DMS153 treated with DMSO at 0.1 percent for 48 hours (cell line): ENCODE measurements around the gene VSTM2L.

Experiments used
- DNase-seq: peaks from one replicate; lab custom pipeline; 2025; ENCODE audit not compliant: unreplicated experiment; lab: John Stamatoyannopoulos, UW

VSTM2L gene

GRCh38 chr20:37899105-37900045, 3.6 kb upstream of the VSTM2L start:
- no peak for DNase-seq

- no peak for DNase-seq
Observed at GRCh38 chr20:37901240-37901639, 1.7 kb upstream of the VSTM2L start.

- no peak for DNase-seq
Observed at GRCh38 chr20:37901654-37902503, 1.0 kb upstream of the VSTM2L start.

GRCh38 chr20:37903317-37904007, 535 bp downstream of the VSTM2L start:
- no peak for DNase-seq

- DNase-seq, result no peak
Observed at GRCh38 chr20:37904008-37904642, 1.2 kb downstream of the VSTM2L start.

- no peak for DNase-seq
Observed at GRCh38 chr20:37904845-37905373, 2.0 kb downstream of the VSTM2L start.

- no peak for DNase-seq
Observed at GRCh38 chr20:37905671-37906613, 3.0 kb downstream of the VSTM2L start.

- no peak for DNase-seq
Observed at GRCh38 chr20:37907330-37907676, 4.4 kb downstream of the VSTM2L start.

GRCh38 chr20:37907677-37908401, 4.9 kb downstream of the VSTM2L start:
- DNase-seq, result no peak

- DNase-seq, result no peak
Observed at GRCh38 chr20:37911261-37911660, 8.3 kb downstream of the VSTM2L start.

GRCh38 chr20:37911838-37912281, 8.9 kb downstream of the VSTM2L start:
- no peak for DNase-seq

GRCh38 chr20:37912874-37913273, 9.9 kb downstream of the VSTM2L start:
- no peak for DNase-seq

- no peak for DNase-seq
Observed at GRCh38 chr20:37913567-37914366, 10.8 kb downstream of the VSTM2L start.

- no peak for DNase-seq
Observed at GRCh38 chr20:37914367-37914671, 11.4 kb downstream of the VSTM2L start.

- no peak for DNase-seq
Observed at GRCh38 chr20:37914672-37915433, 11.9 kb downstream of the VSTM2L start.

GRCh38 chr20:37915434-37915787, 12.5 kb downstream of the VSTM2L start:
- DNase-seq, result no peak

GRCh38 chr20:37915800-37916570, 13.1 kb downstream of the VSTM2L start:
- no peak for DNase-seq
